ENCODE data around the gene PIP5K1B. TPM values are rescaled to one million over a fixed set of nuclear protein-coding genes. Genes with fewer than 3 reads are reported as not detected.
"Not testable (repeated sequence)": the region's sequence is repeated elsewhere in the genome, so short reads cannot be mapped to it uniquely, and the experiment has no call there.

Gene PIP5K1B
- total RNA-seq, 2 donors from 2014 or later, result 18.4 to 44.8 TPM

GRCh38 chr9:68692519-68692918, 12.5 kb upstream of the PIP5K1B start:
- Histone ChIP-seq H3K27ac (no peak overlapping the region), H3K4me1 (peaks cover 0 to 11% of the 10 kb centered on the region in 2 donors), H3K9me3 (no peaks in the 10 kb centered on the region), H3K27me3 (no peaks in the 10 kb centered on the region), H3K4me3 (no peak overlapping the region), H3K36me3 (no peaks in the 10 kb centered on the region)
- TF ChIP-seq CTCF (IDR thresholded peaks at IDR 0.05), result no peak
- DNase-seq (ENCODE audit: low spot score), result no peak

DNA sequence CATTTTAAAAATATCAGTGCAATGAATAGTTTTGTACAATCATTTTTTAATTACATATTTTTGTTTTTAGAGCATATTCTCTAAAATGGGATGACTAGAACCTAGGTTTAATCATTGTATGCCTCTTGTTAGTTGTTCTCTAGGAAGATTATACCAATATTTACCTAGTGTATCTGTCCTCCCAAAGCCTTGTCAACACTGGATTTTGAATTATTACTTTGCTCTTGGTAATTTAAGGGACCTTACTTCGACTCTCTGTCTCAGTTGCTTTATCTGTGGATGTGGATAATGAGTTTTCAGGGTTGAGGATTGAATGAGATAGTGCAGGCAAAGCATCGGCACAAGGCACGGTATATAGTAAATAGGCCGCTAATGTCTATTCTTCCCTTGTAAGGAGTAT, 10.9 kb upstream of the PIP5K1B start:
- H3K4me3 ChIP-seq, result no peak overlapping the region
- no peak for TF ChIP-seq CTCF (IDR thresholded peaks at IDR 0.05)
- no peak overlapping the region for H3K27ac ChIP-seq
- no peaks in the 10 kb centered on the region for H3K27me3 ChIP-seq
- peaks cover 0 to 8% of the 10 kb centered on the region in 2 donors for H3K4me1 ChIP-seq
- H3K9me3 ChIP-seq, result no peaks in the 10 kb centered on the region
- H3K36me3 ChIP-seq, result no peaks in the 10 kb centered on the region
- DNase-seq (ENCODE audit: low spot score), result no peak

DNA sequence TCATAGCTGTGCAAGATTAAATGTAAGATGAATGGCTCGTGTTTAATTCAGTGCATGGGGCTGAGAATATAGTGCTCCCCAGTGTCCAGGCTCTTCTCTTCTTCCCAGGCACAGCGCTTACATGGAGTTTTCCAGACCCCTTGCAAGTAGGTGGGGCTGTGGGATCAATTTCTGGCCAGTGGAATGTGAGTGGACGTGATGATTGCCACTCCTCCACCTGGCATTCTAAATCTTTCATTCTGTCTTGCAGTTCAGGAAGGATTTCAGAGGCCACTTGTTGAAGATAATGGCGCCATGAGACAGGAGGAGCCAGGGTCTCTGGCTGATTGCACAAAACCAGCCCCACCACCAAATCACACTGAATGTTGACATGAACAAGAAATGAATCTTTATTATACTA, 7.2 kb upstream of the PIP5K1B start:
- H3K4me3 ChIP-seq, result no peak overlapping the region
- H3K4me1 ChIP-seq, result no peaks in the 10 kb centered on the region
- H3K36me3 ChIP-seq, result no peaks in the 10 kb centered on the region
- TF ChIP-seq CTCF (IDR thresholded peaks at IDR 0.05), result no peak
- no peaks in the 10 kb centered on the region for H3K9me3 ChIP-seq
- H3K27me3 ChIP-seq, result no peaks in the 10 kb centered on the region
- DNase-seq (ENCODE audit: low spot score), result no peak
- no peak overlapping the region for H3K27ac ChIP-seq

DNA sequence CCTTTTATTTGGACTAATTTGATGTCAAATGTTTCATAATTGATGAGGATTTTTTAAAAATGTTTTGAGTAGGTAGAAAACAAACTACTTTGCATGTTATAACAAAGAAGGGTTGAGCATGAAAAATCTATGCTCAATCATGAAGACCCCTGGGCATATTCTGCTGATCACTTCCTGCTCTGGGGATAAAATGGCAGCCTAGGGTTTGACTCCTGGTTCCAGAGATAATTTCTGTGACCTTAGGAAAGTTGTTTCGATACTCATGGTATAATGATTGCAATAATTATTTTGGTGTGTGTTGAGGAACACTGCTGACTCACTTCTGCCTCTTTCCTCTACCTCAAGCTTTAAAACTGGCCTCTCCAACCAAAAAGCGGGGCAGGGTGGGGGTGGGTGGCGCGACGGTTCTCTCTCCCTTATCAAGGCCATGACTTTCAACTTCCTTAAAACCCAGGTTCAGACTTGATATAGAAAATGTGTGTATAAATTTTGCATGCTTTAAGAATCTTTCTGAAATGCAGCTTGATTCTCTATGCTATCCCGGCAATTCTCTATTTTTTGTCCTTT, 6.0 kb upstream of the PIP5K1B start:
- H3K4me1 ChIP-seq, result no peaks in the 10 kb centered on the region
- no peak for DNase-seq (ENCODE audit: low spot score)
- no peaks in the 10 kb centered on the region for H3K9me3 ChIP-seq
- no peak overlapping the region for H3K4me3 ChIP-seq
- no peak for TF ChIP-seq CTCF (IDR thresholded peaks at IDR 0.05)
- no peak overlapping the region for H3K27ac ChIP-seq
- H3K36me3 ChIP-seq, result no peaks in the 10 kb centered on the region
- H3K27me3 ChIP-seq, result no peaks in the 10 kb centered on the region

DNA sequence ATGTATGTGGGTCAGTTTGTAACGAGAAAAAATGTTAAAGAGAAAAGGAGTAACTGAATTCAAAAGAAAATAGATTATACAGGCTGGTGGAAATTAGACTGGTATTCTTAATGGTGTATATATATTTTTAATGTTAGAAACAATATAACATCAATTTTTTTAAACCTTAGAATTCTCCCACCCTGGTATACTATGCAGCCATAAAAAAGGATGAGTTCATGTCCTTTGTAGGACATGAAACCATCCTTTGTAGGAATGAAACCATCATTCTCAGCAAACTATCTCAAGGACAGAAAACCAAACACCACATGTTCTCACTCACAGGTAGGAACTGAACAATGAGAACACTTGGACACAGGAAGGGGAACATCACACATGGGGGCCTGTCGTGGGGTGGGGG, 5.4 kb upstream of the PIP5K1B start:
- not testable (repeated sequence) for H3K4me1 ChIP-seq; H3K36me3 ChIP-seq; DNase-seq (ENCODE audit: low spot score); H3K27me3 ChIP-seq; H3K27ac ChIP-seq; H3K9me3 ChIP-seq; H3K4me3 ChIP-seq

DNA sequence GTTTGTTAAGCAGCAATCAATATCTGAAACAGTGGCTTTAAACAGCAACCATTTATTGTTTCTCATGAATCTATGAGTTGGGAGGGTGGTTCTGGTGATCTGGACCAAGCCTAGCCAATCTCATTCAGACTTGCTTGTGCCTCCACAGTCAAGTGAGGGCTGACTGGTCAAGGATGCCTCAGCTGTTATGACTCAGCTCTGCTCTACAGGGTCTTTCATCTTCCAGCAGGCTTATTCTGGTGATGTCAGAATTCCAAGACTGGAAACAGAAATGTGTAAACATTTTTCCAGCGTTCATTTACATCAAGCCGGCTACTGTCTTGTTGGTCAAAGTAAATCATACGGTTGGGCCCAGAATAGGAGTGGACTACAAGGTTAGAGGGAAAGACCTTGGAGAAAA, 2.5 kb upstream of the PIP5K1B start:
- Histone ChIP-seq H3K27me3 (no peaks in the 10 kb centered on the region), H3K4me1 (peaks cover 0 to 19% of the 10 kb centered on the region in 2 donors), H3K27ac (no peak overlapping the region), H3K36me3 (no peaks in the 10 kb centered on the region), H3K4me3 (no peak overlapping the region), H3K9me3 (no peaks in the 10 kb centered on the region)
- no peak for TF ChIP-seq CTCF (IDR thresholded peaks at IDR 0.05)
- DNase-seq (ENCODE audit: low spot score), result no peak
